ENCODE data around the gene DMPK. TPM values are rescaled to one million over a fixed set of nuclear protein-coding genes. Genes with fewer than 3 reads are reported as not detected.

The DMPK gene
- polyA plus RNA-seq, 1 of the 3 experiments (the other 2 are of a cell fraction): 92.2 TPM

DNA sequence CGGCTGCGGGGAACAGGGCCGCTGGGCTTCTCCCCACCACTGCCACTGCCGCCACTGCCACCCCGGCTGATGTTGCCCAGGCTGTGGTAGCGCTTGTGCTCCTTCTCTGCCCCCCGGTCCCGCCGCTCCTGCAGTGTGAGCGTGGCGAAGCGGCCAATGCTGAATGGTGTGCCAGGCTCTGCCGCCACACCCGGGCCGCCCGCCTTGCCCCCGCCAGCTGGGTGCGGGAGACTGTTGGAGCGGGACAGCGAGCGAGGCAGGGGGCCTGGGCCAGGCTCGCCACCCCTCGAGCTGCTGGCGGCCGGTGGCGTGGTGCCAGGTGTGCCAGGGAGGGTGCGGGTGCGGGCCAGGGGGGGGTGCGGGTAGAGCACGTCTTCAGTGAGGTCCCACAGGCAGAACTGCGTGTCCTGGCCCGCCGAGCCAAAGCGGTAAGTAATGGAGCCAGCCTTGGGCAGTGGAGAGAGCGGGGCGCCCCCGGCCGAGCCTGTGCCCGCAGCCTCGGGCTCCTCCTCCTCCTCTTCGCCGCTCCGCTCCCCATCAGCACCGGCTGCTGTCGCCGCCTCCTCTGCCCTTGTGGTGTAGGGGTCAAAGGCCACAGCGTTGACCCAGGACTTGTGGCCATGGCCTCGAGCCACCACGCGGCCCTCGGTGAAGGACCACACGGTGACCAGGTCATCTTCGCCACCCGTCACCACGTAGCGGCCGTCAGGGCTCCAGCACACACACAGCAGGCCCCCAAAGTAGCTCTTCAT lies 3.7 kb upstream of the DMPK start:
- Histone ChIP-seq H3K9me2 (no peaks in the 10 kb centered on the region), H3K79me2 (ENCODE audit: insufficient read depth) (peaks cover 73% of the 10 kb centered on the region), H3K4me2 (no peak overlapping the region), H3K9ac (no peak overlapping the region), H3F3A (replicated peaks; ENCODE audit: insufficient read depth) (peaks cover 14% of the 10 kb centered on the region), H3K9me3 (no peaks in the 10 kb centered on the region), H3K36me3 (replicated peaks in 1 of 2; ENCODE audit: control insufficient read depth in 1 of 2, insufficient read depth in 2 of 2, low read length in 1 of 2) (peaks cover 27 to 41% of the 10 kb centered on the region in 2 experiments), H3K27ac (ENCODE audit: low read depth in 2 of 2, low read length in 1 of 2) (peak overlapping the region in 1 of 2 experiments; percentile 99; a peak in 1 of 4 replicates), H3K4me1 (ENCODE audit: control insufficient read depth in 1 of 2, insufficient read depth in 2 of 2, low read depth in 1 of 2, low read length in 1 of 2) (peaks cover 22 to 32% of the 10 kb centered on the region in 2 experiments; a peak in 3 of 4 replicates), H3K4me3 (ENCODE audit: low read depth in 2 of 2, low read length in 1 of 2) (no peak overlapping the region), H2AFZ (ENCODE audit: low read depth) (no peak overlapping the region), H4K20me1 (ENCODE audit: insufficient read depth) (0 out of 2 replicates have a peak, but pooled peaks cover 3% of the 10 kb centered on the region), H3K27me3 (ENCODE audit: insufficient read depth) (no peaks in the 10 kb centered on the region)
- CTCF ChIA-PET: interaction anchor here (2.9 to 5.1 kb wide), 2 partner anchors 13 to 16 kb away, joined by 12 to 27 read pairs; partner anchors contain the start of gene SIX5
- DNase-seq: no peak
- POLR2A ChIA-PET: interaction anchor here (0.7 kb wide), 1 partner anchor 15 kb away, joined by 3 read pairs; no protein-coding TSS in a partner anchor
- TF ChIP-seq SIN3A (IDR thresholded peaks at IDR 0.05; ENCODE audit: borderline replicate concordance, low read depth, low read length): no peak
- no peak for TF ChIP-seq MXI1 (IDR thresholded peaks at IDR 0.05; ENCODE audit: low read depth, low read length)
- TF ChIP-seq IRF3 (IDR thresholded peaks at IDR 0.05; ENCODE audit: low read depth, low read length): no peak
- TF ChIP-seq POLR2AphosphoS5 (IDR thresholded peaks at IDR 0.05; ENCODE audit: low read depth, low read length): no peak
- no peak for TF ChIP-seq FOXJ3 (CRISPR knock-in tag; IDR thresholded peaks at IDR 0.05)
- no peak for TF ChIP-seq JUND (IDR thresholded peaks at IDR 0.05)
- TF ChIP-seq, protein P1, sequence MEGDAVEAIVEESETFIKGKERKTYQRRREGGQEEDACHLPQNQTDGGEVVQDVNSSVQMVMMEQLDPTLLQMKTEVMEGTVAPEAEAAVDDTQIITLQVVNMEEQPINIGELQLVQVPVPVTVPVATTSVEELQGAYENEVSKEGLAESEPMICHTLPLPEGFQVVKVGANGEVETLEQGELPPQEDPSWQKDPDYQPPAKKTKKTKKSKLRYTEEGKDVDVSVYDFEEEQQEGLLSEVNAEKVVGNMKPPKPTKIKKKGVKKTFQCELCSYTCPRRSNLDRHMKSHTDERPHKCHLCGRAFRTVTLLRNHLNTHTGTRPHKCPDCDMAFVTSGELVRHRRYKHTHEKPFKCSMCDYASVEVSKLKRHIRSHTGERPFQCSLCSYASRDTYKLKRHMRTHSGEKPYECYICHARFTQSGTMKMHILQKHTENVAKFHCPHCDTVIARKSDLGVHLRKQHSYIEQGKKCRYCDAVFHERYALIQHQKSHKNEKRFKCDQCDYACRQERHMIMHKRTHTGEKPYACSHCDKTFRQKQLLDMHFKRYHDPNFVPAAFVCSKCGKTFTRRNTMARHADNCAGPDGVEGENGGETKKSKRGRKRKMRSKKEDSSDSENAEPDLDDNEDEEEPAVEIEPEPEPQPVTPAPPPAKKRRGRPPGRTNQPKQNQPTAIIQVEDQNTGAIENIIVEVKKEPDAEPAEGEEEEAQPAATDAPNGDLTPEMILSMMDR (IDR thresholded peaks at IDR 0.05): no peak
- no peak for TF ChIP-seq CHD2 (IDR thresholded peaks at IDR 0.05; ENCODE audit: low read length, partially characterized antibody)
- no peak for TF ChIP-seq GABPA (IDR thresholded peaks at IDR 0.05; ENCODE audit: low read depth)
- TF ChIP-seq USF1 (IDR thresholded peaks at IDR 0.05; ENCODE audit: borderline replicate concordance, low read depth): no peak
- TF ChIP-seq REST (IDR thresholded peaks at IDR 0.05; ENCODE audit: low read depth, low read length): no peak
- WGBS (ENCODE audit: low lambda C conversion rate): 91% methylated on average over 28 of the region's 57 CpGs
